ENCODE results near the gene NOTCH1.

DNA sequence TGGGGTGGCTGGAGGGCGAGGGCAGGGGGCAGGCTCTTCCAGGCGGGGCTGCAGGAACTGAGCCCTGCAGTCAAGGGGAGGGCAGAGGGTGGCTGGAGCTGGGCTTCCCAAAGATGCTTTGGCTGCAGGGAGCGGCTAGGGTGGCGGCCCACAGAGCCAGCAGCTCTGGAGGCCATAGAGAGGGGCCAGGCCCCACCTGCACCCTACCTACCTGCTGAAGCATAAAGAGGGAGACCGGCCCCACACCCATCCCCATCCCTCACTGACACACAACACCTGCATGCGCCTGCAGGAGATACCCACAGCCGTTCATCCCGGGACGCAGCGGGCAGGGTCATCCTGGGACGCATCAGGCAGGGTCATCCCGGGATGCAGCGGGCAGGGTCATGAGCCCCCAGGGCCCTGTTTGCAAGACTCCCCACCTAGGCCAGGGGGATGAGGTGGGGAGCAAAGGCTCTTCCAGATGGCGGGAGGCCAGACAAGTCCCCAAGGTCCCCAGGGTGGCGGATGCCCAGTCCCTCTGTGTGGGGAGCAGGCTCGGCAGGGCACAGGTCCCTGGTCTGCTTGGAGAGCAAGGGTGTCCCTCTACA is 39.8 kb upstream of the NOTCH1 start:
- no peak for TF ChIP-seq CTCF (IDR thresholded peaks at IDR 0.05)
- TF ChIP-seq POLR2A (IDR thresholded peaks at IDR 0.05): no peak
- TF ChIP-seq EP300 (IDR thresholded peaks at IDR 0.05): no peak
- no peak for TF ChIP-seq POLR2AphosphoS5 (IDR thresholded peaks at IDR 0.05)
